ENCODE measurements around the gene C5orf15.

Gene C5orf15

DNA sequence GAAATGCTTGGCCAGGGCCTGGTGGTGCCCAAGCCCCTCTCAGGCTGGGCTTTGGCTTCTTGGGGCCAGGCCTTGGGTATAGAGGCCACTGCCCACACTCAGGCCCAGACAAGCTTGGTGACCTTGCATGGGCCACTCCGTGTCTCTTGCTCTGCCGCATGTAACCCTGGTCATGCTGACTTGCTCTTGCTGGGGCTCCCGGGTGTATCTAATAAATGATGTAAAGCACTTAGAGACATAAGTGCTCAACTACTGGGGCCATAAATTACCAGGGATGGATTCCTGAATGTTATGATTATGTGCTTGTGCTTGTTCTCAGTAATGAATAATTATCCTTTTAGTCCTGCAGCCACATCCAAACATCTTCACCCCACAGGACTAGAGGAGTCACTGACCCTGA is 54.0 kb downstream of the C5orf15 start:
- H3K4me3 ChIP-seq (ENCODE audit: control insufficient read depth, low read depth, low read length), result no peak overlapping the region
- TF ChIP-seq, protein P1, sequence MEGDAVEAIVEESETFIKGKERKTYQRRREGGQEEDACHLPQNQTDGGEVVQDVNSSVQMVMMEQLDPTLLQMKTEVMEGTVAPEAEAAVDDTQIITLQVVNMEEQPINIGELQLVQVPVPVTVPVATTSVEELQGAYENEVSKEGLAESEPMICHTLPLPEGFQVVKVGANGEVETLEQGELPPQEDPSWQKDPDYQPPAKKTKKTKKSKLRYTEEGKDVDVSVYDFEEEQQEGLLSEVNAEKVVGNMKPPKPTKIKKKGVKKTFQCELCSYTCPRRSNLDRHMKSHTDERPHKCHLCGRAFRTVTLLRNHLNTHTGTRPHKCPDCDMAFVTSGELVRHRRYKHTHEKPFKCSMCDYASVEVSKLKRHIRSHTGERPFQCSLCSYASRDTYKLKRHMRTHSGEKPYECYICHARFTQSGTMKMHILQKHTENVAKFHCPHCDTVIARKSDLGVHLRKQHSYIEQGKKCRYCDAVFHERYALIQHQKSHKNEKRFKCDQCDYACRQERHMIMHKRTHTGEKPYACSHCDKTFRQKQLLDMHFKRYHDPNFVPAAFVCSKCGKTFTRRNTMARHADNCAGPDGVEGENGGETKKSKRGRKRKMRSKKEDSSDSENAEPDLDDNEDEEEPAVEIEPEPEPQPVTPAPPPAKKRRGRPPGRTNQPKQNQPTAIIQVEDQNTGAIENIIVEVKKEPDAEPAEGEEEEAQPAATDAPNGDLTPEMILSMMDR (conservative IDR thresholded peaks at IDR 0.05; ENCODE audit: control insufficient read depth, insufficient read depth, low read depth, low read length), result no peak
- DNase-seq (ENCODE audit: low read depth), result no peak

DNA sequence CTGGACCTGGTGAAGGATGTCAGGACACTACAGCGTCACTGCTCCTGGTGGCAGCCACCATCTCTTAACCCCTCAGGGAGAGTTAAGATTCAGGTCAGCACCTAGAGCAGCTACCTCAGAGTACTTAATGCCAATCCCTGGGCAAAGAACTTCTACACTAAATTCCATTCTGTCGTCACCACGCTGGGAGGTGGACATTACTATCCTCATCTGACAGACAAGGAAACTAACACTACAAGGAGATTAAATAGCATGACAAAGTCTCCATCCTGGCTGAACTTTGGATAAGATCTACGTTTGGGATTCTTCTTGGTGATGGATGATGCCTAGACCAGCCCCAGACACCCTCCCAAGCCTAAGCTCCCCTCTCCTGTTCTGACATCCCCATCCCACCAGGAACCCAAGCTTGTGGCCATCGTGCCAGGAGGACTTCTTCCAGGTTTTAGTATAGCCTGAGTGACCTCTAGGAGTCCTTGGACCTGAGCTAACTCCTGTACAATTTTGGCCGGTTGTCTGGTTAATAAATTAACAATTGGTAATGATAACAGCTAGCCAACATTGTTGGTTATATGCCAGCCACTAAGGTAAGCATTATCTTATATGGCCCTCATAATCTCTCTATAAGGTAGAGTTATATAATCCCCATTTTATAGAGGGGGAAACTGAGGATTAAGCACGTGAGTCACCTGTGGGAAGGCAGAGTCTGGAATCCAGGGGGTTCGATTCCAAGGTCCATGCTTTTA is 54.8 kb downstream of the C5orf15 start:
- TF ChIP-seq, protein P1 (conservative IDR thresholded peaks at IDR 0.05; ENCODE audit: control insufficient read depth, insufficient read depth, low read depth, low read length), result no peak
- no peak overlapping the region for H3K4me3 ChIP-seq (ENCODE audit: control insufficient read depth, low read depth, low read length)
- no peak for DNase-seq (ENCODE audit: low read depth)

DNA sequence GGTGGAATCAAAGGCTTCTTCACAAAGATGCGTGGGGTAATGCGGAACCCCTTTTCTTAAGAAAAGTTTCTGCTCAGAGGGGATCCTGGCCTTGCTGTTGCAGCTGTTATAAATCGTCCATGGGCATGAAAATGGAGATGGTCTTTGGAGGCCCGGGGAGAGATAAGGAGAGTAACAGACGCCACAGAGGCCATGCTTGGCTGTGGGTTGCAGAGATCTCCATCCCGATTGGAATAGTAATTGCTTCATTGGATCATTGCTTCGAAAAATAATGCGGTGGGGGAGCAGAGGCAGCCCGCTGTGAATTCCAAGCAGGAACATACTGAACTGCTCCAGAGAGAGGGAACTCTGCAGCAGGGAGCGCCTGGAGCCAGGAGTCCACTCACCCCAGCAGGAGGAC is 55.5 kb downstream of the C5orf15 start:
- no peak overlapping the region for H3K4me3 ChIP-seq (ENCODE audit: control insufficient read depth, low read depth, low read length)
- TF ChIP-seq, protein P1 (conservative IDR thresholded peaks at IDR 0.05; ENCODE audit: control insufficient read depth, insufficient read depth, low read depth, low read length), result no peak
- no peak for DNase-seq (ENCODE audit: low read depth)

DNA sequence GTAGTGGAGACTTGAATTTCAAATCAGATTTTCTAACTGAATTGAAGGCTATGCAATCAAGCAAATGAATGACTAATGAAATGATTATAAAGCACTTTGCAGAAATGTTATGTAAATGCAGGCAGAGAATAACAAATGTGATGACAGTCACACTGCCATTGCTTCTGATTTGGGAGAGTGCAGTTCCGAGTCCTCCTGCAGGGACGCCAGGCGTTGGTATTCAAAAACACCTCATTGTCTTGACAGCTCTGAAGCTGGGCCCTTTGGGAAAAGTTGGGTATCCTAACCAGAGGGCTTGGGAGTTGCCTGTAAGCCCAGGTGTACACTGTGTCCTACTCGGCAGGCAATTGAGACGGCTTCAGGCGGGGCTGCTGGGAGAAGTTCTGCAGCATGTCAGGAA is 57.9 kb downstream of the C5orf15 start:
- TF ChIP-seq, protein P1 (conservative IDR thresholded peaks at IDR 0.05; ENCODE audit: control insufficient read depth, insufficient read depth, low read depth, low read length), result no peak
- no peak overlapping the region for H3K4me3 ChIP-seq (ENCODE audit: control insufficient read depth, low read depth, low read length)
- DNase-seq (ENCODE audit: low read depth), result no peak

DNA sequence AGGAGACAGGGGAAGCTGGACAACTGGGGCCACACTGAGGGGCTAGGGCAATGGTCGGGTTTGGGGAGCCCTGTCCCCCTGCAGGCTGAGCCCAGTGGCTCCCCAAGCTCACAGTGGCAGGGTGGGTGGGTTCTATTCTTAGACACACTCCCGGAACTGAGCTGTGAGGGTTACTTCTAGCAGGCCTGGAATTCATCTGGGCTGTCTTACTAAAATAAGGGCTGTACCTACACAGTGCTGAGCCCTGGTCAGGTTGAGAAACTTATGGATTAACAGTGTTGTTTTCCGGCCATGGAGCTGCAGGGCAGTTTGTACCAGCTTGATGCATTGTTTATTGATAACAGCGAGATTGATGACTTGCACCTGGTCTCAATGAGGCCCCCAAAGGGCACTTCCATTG is 58.8 kb downstream of the C5orf15 start:
- TF ChIP-seq, protein P1 (conservative IDR thresholded peaks at IDR 0.05; ENCODE audit: control insufficient read depth, insufficient read depth, low read depth, low read length), result no peak
- no peak for DNase-seq (ENCODE audit: low read depth)
- H3K4me3 ChIP-seq (ENCODE audit: control insufficient read depth, low read depth, low read length), result no peak overlapping the region

DNA sequence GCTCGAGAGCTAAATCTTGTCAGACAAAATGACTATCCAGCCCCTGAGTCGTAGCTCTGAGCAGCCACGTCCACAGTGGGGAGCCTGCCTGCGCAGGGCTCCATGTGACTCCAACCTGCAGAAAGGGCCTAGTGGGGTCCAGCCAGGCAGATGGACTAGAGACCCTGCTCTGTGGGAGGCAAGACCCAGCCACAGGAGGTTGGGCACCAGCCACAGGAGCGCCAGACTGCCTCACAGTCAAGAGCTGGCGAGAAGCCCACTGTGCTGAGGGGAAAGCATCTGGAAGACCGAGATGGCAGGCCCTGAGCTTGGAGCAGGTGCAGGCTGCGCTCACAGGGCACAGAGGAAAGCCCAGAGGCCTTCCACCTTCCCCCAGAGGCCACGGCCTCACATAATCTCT is 61.4 kb downstream of the C5orf15 start:
- DNase-seq (ENCODE audit: low read depth), result no peak
- TF ChIP-seq, protein P1 (conservative IDR thresholded peaks at IDR 0.05; ENCODE audit: control insufficient read depth, insufficient read depth, low read depth, low read length), result no peak
- no peak overlapping the region for H3K4me3 ChIP-seq (ENCODE audit: control insufficient read depth, low read depth, low read length)
